Esophagus (tissue), 2 donors: Measurements from ENCODE around the gene ACRBP. TPM values are rescaled to one million over a fixed set of nuclear protein-coding genes. Genes with fewer than 3 reads are reported as not detected.

ENCODE experiments used
- H3K27ac ChIP-seq, 2 donors: one replicate each; pipeline ENCODE4 v1.5.1; 2013; ENCODE audit warnings: low read depth in 2 of 2, mild to moderate bottlenecking in 2 of 2, inconsistent platforms in 1 of 2, low read length in 1 of 2, moderate library complexity in 1 of 2
- H3K27me3 ChIP-seq, 2 donors: one replicate each; pipeline ENCODE4 v1.6.1; 2013; ENCODE audit warnings: low read length in 2 of 2, control low read depth in 1 of 2, mild to moderate bottlenecking in 1 of 2; ENCODE audit not compliant: insufficient read depth in 2 of 2, control insufficient read depth in 1 of 2
- H3K36me3 ChIP-seq, 2 donors: one replicate each; pipeline ENCODE4 v1.6.1; 2013; ENCODE audit warnings: low read length in 1 of 2; ENCODE audit not compliant: control insufficient read depth in 2 of 2, insufficient read depth in 2 of 2
- H3K4me1 ChIP-seq, 2 donors: one replicate each; pipeline ENCODE4 v1.6.1; 2013; ENCODE audit warnings: low read length in 1 of 2; ENCODE audit not compliant: control insufficient read depth in 2 of 2, insufficient read depth in 2 of 2
- H3K4me3 ChIP-seq, 2 donors: one replicate each; pipeline ENCODE4 v1.5.1; 2013; ENCODE audit warnings: low read length in 2 of 2, mild to moderate bottlenecking in 2 of 2, low read depth in 1 of 2, moderate library complexity in 1 of 2
- H3K9me3 ChIP-seq, 2 donors: one replicate each; pipeline ENCODE4 v1.6.1; 2013; ENCODE audit warnings: mild to moderate bottlenecking in 2 of 2, low read depth in 1 of 2, low read length in 1 of 2, moderate library complexity in 1 of 2; ENCODE audit not compliant: control insufficient read depth in 2 of 2, insufficient read depth in 1 of 2
- WGBS, 2 donors: extraction: QIAGEN DNeasy Blood & Tissue Kit; methylation state at CpG; one replicate each; pipeline ENCODE4 v1.1.7; 2013; 5-methylcytosine and 5-hydroxymethylcytosine counted together
- polyA plus RNA-seq, 2 donors: library from polyadenylated mRNA; stranded (reverse); fragments of 200-250 nt; gene quantifications; one replicate each; pipeline ENCODE4 v1.2.3, GENCODE V29; 2013
- donor health status: healthy with polysubstance abuse.
- donor health status: Bipolar disorder and iron deficiency.

The ACRBP gene
- polyA plus RNA-seq = under 1 TPM; 0.32 to 0.84 TPM

- WGBS, 2 donors = 5 to 9% methylated on average over 38 of the region's 38 CpGs
- H3K27me3 ChIP-seq = no peaks in the 10 kb centered on the region
- H3K4me3 ChIP-seq = peak within 1 kb of the TSS; percentile 21 to 42
- peak within 1 kb of the TSS; percentile 14 to 34 for H3K27ac ChIP-seq
- H3K36me3 ChIP-seq = peaks cover 11 to 15% of the 10 kb centered on the region in 2 donors
- peaks cover 0 to 8% of the 10 kb centered on the region in 2 donors for H3K9me3 ChIP-seq
- peaks cover 0 to 11% of the 10 kb centered on the region in 2 donors for H3K4me1 ChIP-seq
These were observed at the start of gene ACRBP for GRCh38 chr12:6647083-6647604. ACRBP (minus strand) TSS chr12:6647432; CDS start chr12:6647366, 66 bp downstream.

- H3K4me3 ChIP-seq = no peak overlapping the region
- 66 to 71% methylated on average over 11 of the region's 11 CpGs for WGBS, 2 donors
- H3K36me3 ChIP-seq = no peaks in the 10 kb centered on the region
- H3K9me3 ChIP-seq = no peaks in the 10 kb centered on the region
- peaks cover 2 to 12% of the 10 kb centered on the region in 2 donors for H3K27me3 ChIP-seq
- H3K4me1 ChIP-seq = peaks cover 3 to 5% of the 10 kb centered on the region in 2 donors
- H3K27ac ChIP-seq = no peak overlapping the region
These were observed 48.2 kb upstream of the ACRBP start for GRCh38 chr12:6695313-6696045.

- H3K9me3 ChIP-seq = no peaks in the 10 kb centered on the region
- peaks cover 0 to 2% of the 10 kb centered on the region in 2 donors for H3K4me1 ChIP-seq
- no peak overlapping the region for H3K4me3 ChIP-seq
- H3K27me3 ChIP-seq = peaks cover 2 to 9% of the 10 kb centered on the region in 2 donors
- WGBS, 2 donors = 74 to 79% methylated on average over 9 of the region's 9 CpGs
- H3K27ac ChIP-seq = no peak overlapping the region
- no peaks in the 10 kb centered on the region for H3K36me3 ChIP-seq
These were observed 47.5 kb upstream of the ACRBP start for GRCh38 chr12:6694701-6695100.

GRCh38 chr12:6693832-6694355 lies 46.7 kb upstream of the ACRBP start:
- Histone ChIP-seq H3K4me3 (no peak overlapping the region), H3K9me3 (no peaks in the 10 kb centered on the region), H3K36me3 (no peaks in the 10 kb centered on the region), H3K27me3 (peaks cover 2 to 6% of the 10 kb centered on the region in 2 donors), H3K4me1 (peaks cover 0 to 2% of the 10 kb centered on the region in 2 donors), H3K27ac (no peak overlapping the region)
- WGBS, 2 donors = 72 to 83% methylated on average over 4 of the region's 4 CpGs

- peaks cover 2 to 3% of the 10 kb centered on the region in 2 donors for H3K27me3 ChIP-seq
- H3K4me1 ChIP-seq = peaks cover 0 to 5% of the 10 kb centered on the region in 2 donors
- WGBS, 2 donors = 63 to 67% methylated on average over 2 of the region's 2 CpGs
- no peak overlapping the region for H3K4me3 ChIP-seq
- H3K9me3 ChIP-seq = no peaks in the 10 kb centered on the region
- no peak overlapping the region for H3K27ac ChIP-seq
- no peaks in the 10 kb centered on the region for H3K36me3 ChIP-seq
These were observed 45.7 kb upstream of the ACRBP start for GRCh38 chr12:6692888-6693287.

- Histone ChIP-seq H3K4me3 (no peak overlapping the region), H3K36me3 (no peaks in the 10 kb centered on the region), H3K27me3 (no peaks in the 10 kb centered on the region), H3K9me3 (no peaks in the 10 kb centered on the region), H3K4me1 (peaks cover 3 to 7% of the 10 kb centered on the region in 2 donors), H3K27ac (no peak overlapping the region)
- WGBS, 2 donors = 66 to 75% methylated on average over 4 of the region's 4 CpGs
These were observed 44.2 kb upstream of the ACRBP start for GRCh38 chr12:6691473-6691872.

- 0% methylated on average over 62 to 72 of the region's 72 CpGs for WGBS, 2 donors
- no peaks in the 10 kb centered on the region for H3K9me3 ChIP-seq
- H3K36me3 ChIP-seq = no peaks in the 10 kb centered on the region
- H3K4me1 ChIP-seq = peaks cover 3 to 7% of the 10 kb centered on the region in 2 donors
- peak within 1 kb of the TSS; percentile 86 to 92 for H3K4me3 ChIP-seq
- H3K27me3 ChIP-seq = no peaks in the 10 kb centered on the region
- H3K27ac ChIP-seq = peak within 1 kb of the TSS; percentile 96 to 97
These were observed 42.0 kb upstream of the ACRBP start, which contains the start of gene ZNF384 for GRCh38 chr12:6688999-6689882. ZNF384 (minus strand) TSS chr12:6689375; CDS start chr12:6679520, 9,855 bp downstream.

GRCh38 chr12:6688543-6688998 lies 41.3 kb upstream of the ACRBP start:
- Histone ChIP-seq H3K27ac (peak overlapping the region; percentile 96 to 97), H3K4me3 (peak overlapping the region; percentile 86 to 92), H3K9me3 (no peaks in the 10 kb centered on the region), H3K27me3 (no peaks in the 10 kb centered on the region), H3K36me3 (peaks cover 0 to 2% of the 10 kb centered on the region in 2 donors), H3K4me1 (peaks cover 3 to 7% of the 10 kb centered on the region in 2 donors)
- 1 to 2% methylated on average over 13 of the region's 13 CpGs for WGBS, 2 donors

- Histone ChIP-seq H3K27me3 (no peaks in the 10 kb centered on the region), H3K4me3 (no peak overlapping the region), H3K9me3 (no peaks in the 10 kb centered on the region), H3K27ac (no peak overlapping the region), H3K4me1 (peaks cover 3 to 7% of the 10 kb centered on the region in 2 donors), H3K36me3 (peaks cover 0 to 3% of the 10 kb centered on the region in 2 donors)
- 68 to 77% methylated on average over 3 of the region's 3 CpGs for WGBS, 2 donors
These were observed 38.6 kb upstream of the ACRBP start for GRCh38 chr12:6685814-6686213.
